GM21717 (cell line): Measurements from ENCODE around the gene MICAL1.

Experiments
- ATAC-seq: cut with Tn5 transposase; IDR thresholded peaks from one replicate; pipeline ENCODE4 v1.9.1; 2021; ENCODE audit warnings: mild to moderate bottlenecking, moderate library complexity; ENCODE audit not compliant: unreplicated experiment

MICAL1 gene, protein sequence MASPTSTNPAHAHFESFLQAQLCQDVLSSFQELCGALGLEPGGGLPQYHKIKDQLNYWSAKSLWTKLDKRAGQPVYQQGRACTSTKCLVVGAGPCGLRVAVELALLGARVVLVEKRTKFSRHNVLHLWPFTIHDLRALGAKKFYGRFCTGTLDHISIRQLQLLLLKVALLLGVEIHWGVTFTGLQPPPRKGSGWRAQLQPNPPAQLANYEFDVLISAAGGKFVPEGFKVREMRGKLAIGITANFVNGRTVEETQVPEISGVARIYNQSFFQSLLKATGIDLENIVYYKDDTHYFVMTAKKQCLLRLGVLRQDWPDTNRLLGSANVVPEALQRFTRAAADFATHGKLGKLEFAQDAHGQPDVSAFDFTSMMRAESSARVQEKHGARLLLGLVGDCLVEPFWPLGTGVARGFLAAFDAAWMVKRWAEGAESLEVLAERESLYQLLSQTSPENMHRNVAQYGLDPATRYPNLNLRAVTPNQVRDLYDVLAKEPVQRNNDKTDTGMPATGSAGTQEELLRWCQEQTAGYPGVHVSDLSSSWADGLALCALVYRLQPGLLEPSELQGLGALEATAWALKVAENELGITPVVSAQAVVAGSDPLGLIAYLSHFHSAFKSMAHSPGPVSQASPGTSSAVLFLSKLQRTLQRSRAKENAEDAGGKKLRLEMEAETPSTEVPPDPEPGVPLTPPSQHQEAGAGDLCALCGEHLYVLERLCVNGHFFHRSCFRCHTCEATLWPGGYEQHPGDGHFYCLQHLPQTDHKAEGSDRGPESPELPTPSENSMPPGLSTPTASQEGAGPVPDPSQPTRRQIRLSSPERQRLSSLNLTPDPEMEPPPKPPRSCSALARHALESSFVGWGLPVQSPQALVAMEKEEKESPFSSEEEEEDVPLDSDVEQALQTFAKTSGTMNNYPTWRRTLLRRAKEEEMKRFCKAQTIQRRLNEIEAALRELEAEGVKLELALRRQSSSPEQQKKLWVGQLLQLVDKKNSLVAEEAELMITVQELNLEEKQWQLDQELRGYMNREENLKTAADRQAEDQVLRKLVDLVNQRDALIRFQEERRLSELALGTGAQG

DNA sequence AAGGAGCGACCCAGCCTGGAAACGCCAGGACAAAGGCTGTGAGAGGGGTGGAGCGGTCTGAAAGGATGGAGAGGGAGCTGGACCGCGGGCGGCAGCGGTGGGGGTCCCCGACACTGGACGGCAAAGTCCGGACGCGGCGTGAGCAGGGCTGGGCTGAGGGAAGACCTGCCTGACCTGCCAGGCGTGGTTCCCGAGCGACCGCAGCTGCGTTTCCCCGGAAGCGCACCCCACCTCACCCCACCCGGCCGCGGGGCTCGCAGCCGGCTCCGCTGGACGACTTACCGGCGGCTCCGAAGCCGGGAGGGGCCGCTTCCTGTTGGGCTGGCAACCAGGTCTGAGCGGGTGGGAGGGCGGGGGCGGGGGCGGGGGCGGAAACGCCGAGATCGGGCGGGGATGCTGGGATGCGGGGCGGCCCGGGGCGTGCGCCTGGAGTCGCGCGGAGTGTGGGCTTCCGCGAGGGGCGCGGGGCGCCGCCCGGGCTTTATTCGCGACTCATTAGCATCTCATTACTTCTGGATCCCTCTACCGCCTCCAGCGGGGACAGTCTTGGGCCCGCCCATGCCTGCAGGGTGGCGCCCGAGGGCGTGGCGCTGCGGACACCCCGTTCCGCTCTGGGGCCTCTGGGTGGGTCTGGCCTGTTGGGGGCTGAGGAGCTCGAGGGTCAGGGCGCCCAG is at the start of gene MICAL1:
Gene MICAL1, minus strand, starts transcription at position 336 of the 674 bp plus-strand sequence. CDS start 1,576 bp downstream, outside the sequence.
- peak; percentile 51 for ATAC-seq

DNA sequence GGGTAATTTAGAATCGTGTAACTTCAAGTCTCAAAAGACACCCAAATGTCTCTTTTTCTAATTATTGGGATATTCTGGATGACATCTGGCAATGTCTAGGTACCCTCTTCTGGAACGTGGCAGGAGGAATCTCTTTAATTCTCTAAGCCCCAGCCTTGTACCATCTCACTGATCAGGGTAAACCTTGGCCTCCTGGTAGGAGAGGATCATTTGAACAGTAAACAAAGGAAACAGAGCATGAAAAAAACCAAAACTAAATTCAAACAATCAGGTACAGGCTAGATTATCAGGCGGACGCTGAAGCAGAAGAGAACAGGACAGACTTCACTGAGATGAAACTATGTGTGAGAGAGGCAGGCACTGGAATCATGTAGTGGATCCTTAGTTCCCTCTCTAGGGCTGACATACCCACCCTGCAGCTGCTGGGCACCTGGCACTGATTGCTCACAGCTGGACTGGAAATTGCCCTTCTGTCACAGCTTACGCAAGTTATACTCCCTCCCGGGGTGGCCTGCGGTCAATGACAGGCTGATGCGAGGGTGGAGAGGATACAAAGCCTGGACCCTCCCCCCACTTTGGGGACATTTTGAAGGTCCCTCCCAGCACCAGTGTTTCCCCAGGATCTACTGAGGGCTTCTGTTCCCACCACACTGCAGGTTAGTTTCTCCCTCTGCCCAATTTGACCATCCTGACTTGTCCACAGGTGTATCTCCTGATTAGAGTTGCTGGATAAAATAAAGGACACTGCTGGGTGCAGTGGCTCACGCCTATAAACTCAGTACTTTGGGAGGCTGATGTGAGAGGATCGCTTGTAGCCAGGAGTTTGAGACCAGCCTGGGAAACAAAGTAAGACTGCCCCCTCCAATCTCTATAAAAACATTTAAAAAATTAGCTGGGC is 48.0 kb upstream of the MICAL1 start:
- ATAC-seq = no peak

DNA sequence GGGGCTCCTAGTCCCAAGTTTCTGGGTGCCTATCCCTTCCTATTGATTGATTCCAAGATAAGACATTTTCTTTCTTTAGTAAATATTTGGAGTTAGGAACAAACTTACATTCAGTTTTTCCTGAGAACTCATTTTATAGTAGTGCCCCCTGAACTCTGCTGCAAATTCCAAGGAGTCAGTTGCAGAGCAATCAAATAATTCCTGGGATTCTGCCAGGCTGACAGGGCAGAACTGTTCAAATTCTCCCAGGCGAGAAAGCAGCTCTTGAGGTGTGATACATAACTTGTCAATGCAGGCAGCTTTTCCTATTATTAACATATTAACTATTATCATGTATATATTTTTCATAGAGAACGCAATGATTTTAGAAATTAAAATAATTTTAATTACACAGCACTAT is 43.4 kb upstream of the MICAL1 start:
- no peak for ATAC-seq

DNA sequence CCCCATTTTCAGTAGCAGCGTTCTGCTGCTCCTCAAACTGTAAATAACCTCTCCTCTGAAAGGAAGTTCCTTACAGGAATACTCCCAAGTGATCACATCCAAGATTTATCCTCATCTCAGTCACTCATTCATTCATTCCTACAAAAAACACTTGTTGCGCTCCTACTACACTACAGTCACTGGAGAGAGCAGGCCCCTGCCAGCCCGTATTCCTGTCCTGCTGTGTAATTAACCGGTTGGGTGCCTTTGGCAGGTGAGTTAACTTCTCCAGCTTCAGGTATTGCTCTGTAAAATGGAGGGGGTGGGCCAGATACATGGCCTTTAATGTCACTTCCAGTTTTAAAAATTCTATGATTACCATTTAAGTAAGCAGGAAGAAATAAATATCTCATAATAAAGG is 42.5 kb upstream of the MICAL1 start:
- no peak for ATAC-seq

DNA sequence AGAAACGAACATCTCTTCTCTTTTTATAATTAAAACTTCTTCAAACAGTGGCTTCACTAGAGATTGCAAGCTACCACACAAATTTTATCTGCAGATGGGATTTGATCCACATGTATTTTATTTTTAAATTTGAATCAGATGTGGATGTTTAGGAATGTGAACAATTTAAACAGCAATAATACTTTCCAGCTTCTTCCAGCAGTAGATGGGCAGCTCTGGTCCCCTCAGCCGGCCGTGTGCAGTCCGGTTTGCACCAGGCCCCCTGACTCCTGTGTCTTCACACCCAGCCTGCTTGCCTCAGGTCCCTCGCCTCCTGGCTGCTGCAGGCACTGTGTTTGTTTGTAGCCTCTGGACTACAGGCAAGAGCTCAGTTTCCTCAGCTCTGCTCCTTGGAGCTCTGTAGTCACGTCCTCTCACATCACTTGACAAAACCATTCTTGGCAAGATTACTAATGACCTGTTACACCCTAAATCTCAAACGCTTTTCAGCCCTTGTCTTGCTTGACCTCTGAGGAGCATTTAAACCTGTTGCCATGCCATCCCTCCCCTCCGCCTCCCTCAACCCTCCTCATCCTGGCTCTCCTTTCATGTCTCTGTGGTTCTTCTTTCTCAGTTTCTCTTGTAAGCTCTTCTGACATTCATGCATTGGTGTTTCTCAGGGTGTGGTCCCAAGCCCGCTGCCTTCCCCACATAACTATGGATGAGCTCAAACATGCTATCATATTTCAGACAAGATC is 40.6 kb upstream of the MICAL1 start:
- ATAC-seq = no peak

DNA sequence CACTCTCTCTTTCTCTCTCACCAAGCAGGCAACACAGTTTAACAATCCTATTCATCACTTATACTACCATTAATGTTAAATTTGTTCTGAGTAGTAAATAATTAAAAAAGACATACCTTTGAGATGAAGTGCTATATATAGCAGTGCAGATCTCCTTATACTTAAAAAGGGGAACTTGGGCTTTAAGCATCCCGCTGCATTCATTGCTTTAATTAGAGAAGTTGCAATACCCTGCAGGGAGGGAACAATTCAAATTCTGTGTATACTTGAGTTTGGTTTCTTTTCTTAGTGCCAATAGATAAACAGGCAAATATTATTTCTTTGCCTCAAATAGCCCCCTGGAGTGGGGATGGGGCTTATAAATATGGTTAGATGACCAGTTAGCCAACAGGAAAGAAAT is 38.3 kb upstream of the MICAL1 start:
- ATAC-seq = no peak

DNA sequence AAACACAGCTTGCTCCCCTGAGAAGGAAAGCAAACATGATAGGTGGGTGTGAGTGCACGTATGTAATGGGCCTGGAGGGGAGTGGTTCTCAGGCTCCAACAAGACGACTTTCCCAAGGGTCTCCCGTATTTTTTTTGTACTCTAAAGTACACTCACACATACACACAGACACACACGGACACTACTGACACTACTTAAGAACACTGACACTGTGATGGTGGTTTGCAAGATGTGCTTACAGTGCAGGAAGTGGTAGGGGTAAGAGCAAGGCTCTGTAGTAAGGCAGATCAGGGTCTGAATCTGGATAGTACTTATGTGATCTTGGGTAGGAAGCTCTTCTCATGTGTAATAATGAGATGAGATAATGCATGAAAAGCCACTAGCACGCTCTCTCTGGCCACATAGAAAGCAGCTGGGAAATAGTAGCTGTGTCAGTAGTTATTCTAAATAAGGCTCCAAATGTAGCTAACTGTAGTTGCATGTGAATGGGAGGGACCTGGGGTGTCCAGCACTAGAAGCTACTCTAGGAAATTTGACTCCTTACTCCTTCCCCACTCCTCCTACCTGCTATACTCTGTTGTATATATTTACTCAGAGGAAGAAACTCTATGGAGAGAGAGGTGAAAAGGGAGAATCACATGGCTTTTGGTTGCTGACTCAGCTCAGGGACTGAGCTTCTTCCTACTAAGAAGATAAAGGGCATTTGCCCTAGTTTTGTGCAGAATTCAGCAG is 35.8 kb upstream of the MICAL1 start:
- ATAC-seq = no peak

DNA sequence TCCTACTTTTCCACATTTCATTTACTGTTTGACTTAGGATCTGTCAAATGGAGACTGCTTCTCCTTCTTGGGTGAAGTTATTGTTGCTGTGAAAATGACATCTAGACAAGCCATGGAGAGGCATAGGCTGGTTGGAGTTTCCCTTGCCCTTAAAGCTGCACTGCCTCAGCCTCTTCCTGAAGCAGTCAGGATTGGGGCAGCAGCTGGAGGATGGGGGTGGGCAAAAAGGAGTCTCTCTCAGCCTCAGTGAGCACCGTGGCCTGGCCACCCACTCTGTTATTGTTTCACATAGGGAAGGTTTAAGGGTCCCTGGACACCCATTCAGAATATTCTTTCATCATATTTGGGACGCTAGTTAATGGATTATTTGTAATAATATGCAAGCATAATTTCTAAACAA is 35.1 kb upstream of the MICAL1 start:
- no peak for ATAC-seq

DNA sequence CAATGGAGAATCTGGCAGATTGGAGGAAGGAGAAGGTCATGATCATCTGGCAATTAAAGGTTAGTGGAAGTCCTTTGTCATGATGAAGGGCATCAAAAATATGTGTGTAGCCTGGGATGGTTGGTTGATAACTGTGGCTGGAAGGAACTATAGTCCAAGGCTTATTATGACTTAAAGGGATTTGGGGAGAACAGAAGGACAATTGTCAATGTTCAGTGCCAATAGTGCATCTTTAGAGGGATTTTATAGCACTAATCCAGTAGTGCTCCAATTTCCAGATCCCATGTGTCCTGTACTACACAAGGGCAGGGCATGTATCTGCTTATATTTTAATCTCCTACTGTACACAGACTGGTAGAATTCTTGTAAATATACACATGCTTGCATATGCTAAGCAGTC is 32.4 kb upstream of the MICAL1 start:
- ATAC-seq = no peak

DNA sequence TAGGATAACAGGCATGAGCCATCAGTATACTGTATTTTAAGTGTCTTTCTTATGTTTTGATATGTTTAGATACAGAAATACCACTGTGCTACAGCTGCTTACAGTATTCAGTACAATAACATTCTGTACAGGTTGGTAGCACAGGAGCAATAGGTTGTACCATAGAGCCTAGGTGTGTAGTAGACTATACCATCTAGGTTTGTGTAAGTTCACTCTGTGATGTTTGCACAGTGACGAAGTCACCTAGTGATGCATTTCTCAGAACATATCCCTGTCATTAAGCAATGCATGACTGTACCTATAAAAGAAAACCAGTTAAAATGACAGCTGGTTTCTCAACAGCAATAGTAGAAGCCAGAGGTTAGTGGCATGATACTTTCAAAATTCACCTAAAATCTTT is 30.5 kb upstream of the MICAL1 start:
- no peak for ATAC-seq

DNA sequence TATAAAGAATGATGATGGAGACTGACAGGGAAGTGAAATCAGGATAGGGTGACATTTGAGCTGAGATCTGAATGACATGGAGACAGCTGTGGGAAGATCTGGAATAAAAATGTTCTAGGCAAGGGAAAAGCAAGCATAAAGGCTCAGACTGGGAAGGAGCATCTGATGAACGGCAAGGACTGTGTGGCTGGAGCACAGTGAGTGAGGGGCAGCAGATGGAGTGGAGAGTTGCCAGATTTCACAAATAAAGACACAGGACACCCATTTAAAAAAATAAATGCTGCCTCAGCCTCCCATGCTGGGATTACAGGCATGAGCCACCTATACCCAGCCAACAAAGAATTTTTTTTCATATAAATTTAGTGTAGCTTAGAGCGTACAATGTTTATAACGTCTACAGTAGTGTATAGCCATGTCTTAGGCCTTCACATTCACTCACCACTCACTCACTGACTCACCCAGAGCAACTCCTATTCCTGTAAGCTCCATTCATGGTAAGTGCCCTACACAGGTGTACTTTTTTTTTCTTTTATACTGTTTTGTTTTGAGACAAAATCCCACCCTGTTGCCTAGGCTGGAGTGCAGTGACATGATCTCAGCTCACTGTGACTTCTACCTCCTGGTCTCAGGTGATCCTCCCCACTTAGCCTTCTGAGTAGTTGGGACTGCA is 29.8 kb upstream of the MICAL1 start:
- ATAC-seq = no peak

DNA sequence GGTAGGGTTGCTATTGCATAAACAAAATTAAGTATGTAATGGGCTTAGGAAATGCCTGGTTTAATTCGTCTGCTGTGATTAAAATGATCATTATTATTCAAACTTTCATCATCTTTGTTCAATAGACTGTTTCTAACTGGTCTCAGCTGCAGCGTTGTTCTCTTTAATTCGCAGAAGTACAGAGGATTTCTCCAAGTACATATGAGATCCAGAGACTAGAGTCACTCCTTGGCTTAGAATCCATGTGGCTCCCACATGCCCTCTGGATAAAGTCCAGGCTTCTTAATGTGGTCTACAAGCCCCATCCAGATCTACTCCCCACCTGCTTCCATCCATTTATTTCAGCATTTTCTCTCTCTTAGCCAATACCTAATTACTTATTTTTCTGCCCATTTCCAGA is 28.6 kb upstream of the MICAL1 start:
- ATAC-seq = no peak

DNA sequence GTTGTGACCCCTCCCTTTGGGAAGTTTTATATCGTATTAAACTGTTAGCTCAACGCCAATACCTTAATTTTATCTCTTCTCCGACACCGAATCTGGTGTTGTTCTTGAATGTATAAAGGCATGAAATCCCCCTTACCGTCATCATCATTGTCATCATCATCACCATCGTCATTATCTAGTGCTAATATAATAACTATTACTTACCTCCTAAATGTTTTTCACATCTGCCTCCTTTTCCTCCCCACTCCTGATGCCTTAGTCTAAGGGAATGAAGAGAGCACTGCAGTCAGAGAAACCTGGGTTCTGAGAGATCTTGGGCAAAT is 28.1 kb upstream of the MICAL1 start:
- no peak for ATAC-seq

DNA sequence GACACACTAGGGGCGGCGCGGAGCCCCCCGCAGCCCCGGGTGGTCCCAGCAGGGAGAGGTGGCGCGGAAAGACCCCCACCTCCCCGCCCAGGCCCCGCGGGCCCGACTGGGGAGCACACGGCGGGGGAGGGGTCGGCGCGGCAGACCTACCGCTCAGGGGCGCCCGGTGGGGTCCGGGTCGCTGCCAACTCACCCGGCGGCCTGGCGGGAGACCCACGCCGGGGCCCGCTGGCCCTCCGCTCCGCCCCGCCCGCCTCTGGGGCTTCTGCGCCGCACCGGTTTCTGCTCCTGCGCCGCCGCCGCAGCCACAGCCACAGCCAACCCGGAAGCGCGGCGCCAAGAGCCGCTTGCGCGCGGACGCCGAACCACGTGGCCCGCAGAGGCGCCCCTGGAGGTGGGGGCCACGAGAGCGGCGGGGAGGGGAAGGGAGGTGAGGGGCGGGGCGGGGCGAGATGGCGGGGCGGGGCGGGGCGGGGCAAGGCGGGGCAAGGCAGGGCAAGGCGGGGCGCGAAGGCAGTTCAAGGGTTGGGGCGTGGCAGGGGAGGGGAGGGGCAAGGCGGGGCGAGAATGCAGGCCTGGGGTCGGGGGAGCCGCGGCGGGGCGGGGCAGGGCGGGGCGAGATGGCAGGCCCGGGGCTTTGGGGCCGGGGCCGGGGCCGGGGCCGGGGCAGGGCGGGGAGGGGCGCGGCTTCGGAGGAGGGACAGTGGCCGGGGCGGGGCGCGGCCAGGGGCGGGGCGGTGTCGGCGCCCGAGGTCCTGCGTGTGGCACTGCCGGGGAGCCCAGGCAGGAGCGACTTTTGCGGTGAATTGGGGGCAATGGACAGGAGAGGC is 27.5 kb upstream of the MICAL1 start, which contains the start of gene ZBTB24:
Gene ZBTB24, minus strand, starts transcription at position 315 of the 830 bp plus-strand sequence. CDS start 1,193 bp downstream, outside the sequence.
- ATAC-seq = peak; percentile 88

DNA sequence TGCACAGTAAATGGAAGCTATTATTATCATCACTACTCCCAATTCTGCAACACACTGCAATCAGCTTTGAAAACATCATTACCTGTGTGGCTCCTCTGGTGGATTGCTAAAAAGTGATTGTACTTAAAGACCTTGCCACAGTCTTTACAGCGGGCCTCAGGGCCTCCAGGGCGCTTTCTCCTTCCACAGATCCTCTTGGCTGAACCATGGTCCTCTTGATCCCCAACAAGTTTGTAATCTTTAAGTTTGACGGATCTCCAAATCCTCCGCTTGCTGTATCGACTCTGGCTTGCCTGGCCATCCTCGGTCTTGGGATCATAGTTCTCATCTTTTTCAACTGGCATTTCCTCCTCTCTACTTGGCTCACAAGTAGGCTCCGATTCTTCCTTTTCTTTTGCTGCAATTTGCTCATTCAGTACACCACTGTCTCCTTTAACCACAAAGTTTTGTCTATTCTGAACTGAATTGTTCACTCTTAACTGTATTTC is 25.5 kb upstream of the MICAL1 start:
- ATAC-seq = no peak

DNA sequence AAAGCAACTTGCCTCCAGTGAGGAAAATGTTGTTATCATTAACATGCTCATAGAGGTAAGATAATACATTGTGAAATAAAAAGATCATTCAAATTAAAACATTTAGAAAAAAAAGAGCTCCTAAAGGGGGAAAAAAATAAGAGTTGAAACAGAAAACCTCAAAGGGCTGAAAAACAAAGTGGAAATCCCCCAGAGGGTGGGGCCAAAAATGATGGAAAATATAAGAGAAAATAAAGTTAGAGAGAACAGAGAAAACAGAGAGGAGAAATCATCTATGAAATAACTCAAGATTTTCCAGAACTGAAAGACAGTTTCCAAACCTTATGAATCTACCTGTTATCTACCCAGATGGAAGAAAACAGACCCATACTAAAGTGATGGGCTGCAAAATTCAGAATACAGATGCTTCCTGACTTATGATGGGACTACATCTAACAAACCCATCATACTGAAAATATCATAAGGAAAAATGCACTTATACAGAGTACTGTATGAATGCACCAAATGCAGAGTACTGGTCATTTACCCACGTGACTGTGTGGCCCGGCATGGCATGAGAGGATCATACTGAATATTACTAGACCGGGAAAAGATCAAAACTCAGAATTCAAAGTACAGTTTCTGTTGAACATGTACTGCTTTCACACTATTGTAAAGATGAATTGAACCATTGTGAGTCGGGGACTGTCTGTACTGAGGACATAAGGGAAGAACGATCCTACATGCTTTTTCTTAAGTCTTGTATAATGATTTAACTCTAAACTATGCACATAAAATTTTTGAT is 23.5 kb upstream of the MICAL1 start:
- ATAC-seq = no peak
